AG09309 (cell line): ENCODE data around the gene EIPR1.

Source experiments
- DNase-seq: peaks from one replicate; pipeline ENCODE4 v3.0.0-alpha.2; 2010; ENCODE audit warnings: low read depth
- H3K4me3 ChIP-seq: 2 replicates; pipeline ENCODE4 v1.5.1; 2011; ENCODE audit warnings: mild to moderate bottlenecking, low read depth, low read length, moderate library complexity; ENCODE audit not compliant: control insufficient read depth
- TF ChIP-seq, protein P1 (sequence below): IDR thresholded peaks from 2 replicates; pipeline ENCODE4 v1.5.1; 2011; ENCODE audit warnings: mild to moderate bottlenecking, low read depth, low read length, inconsistent platforms; ENCODE audit not compliant: insufficient read depth, control insufficient read depth; ENCODE audit errors: missing control alignments

EIPR1 gene

DNA sequence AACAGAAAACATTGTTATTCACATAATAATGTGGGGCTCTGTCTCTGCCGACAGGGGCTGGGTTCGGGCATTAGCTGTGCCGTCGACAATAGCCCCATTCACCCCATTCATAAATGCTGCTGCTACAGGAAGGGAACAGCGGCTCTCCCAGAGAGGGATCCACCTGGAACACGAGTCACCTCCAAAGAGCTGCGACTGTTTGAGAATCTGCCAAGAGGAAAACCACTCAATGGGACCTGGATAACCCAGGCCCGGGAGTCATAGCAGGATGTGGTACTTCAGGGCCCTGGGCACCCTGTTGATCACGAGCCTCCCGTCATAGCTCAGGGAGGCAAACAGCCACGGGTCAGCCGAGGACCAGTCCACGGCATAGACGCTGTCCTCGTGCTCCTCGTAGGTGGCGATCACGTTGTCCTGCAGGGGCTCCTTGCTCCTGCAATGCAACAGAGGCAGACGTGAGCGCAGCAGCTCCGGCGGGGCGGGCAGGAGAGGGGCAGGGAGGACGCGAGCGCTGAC, 188.5 kb downstream of the EIPR1 start:
- no peak for DNase-seq
- no peak overlapping the region for H3K4me3 ChIP-seq
- TF ChIP-seq, protein P1, sequence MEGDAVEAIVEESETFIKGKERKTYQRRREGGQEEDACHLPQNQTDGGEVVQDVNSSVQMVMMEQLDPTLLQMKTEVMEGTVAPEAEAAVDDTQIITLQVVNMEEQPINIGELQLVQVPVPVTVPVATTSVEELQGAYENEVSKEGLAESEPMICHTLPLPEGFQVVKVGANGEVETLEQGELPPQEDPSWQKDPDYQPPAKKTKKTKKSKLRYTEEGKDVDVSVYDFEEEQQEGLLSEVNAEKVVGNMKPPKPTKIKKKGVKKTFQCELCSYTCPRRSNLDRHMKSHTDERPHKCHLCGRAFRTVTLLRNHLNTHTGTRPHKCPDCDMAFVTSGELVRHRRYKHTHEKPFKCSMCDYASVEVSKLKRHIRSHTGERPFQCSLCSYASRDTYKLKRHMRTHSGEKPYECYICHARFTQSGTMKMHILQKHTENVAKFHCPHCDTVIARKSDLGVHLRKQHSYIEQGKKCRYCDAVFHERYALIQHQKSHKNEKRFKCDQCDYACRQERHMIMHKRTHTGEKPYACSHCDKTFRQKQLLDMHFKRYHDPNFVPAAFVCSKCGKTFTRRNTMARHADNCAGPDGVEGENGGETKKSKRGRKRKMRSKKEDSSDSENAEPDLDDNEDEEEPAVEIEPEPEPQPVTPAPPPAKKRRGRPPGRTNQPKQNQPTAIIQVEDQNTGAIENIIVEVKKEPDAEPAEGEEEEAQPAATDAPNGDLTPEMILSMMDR, result no peak

DNA sequence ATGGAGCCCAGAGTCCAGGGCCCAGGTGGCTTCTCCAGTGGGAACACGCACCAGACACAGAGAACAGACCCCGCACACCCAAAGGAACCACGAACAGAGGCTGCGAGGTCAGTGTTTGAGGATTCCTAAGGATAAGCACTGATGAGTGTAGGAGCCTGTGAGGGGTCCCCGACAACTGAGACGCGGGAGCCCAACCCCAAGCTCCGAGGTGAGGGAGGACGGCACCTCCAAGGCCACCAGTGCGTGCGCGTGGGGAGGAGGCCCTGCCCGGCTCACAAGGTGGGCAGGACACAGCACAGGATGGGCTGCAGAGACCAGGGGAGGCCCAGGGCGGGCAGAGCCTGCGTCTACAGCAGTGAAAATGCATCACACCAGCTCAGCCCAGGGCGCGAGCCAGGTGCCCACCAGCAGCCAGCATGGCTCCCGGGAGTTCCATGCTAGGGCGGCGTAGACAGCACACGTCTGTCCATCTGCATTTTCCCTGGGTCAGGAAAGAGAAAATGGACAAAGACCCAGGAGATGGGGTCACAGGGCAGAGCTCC, 189.1 kb downstream of the EIPR1 start:
- DNase-seq, result no peak
- TF ChIP-seq, protein P1, result no peak
- no peak overlapping the region for H3K4me3 ChIP-seq

DNA sequence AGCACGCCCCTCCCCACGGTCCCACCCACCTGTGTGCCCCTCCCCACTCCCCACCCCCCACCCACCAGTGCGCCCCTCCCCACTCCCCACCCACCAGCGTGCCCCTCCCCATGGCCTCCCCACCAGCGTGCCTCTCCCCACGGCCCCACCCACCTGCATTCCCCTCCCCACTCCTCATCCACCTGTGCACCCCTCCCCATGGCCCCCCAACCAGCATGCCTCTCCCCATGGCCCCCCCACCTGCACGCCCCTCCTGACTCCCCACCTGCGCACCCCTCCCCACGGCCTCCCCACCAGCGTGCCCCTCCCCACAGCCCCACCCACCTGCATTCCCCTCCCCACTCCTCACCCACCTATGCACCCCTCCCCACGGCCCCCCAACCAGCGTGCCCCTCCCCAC, 190.2 kb downstream of the EIPR1 start:
- DNase-seq, result no peak
- TF ChIP-seq, protein P1, result no peak
- no peak overlapping the region for H3K4me3 ChIP-seq

DNA sequence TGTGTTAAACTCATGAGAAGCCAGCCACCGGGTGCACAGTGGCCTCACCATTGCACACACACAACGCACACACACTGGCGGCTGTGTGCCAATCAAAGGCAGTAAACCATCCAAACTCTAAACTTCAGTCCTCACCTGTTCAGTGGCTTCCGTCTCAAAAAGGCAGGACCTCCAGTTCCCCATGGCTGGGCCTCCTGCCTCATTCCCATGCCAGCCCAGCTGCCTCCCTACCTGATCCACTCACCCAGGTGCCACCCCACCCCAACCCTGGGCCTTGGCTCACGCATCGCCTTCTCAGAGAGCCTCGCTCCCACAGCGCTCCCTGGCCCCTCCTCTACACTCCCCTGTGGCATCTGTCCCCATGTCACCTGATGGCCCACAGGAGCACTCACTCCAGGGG, 190.9 kb downstream of the EIPR1 start:
- TF ChIP-seq, protein P1, result no peak
- DNase-seq, result no peak
- H3K4me3 ChIP-seq, result no peak overlapping the region

DNA sequence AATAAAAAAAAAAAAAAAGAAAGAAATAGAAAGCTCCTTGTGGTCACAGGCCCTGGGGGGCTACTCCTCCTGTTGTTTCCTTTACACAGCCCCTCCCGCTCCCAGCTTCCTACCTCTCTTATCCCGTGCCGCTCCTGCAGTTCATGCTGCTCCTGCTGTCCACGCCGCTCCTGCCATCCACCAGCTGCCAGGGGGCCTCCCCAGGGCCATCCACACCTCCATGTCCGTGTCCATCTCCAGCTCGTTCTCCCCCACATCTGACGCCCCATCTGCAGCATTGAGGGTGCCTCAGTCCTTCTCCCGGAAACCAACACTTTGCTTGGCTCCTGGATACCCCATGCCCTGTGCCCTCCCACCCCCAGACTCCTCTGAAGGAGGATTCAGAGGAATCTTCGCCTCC, 191.7 kb downstream of the EIPR1 start:
- TF ChIP-seq, protein P1, result no peak
- no peak for DNase-seq
- H3K4me3 ChIP-seq, result no peak overlapping the region

DNA sequence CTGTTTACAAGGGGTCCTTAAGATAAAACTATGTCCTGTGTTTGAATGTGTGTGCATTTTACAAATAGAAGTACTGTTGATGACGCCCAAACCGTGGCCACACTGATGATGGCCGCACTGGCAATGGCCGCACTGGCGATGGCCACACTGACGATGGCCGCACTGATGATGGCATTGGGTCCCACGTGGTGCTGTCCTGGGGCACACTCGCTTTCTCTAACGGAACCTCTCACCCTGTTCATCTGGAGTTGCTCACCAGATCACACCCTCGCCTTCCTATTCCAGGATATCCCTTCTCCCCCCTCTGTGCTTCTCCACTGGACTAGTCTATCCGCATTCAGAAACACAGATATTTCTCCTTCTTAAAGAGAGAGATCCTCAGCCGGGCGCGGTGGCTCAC, 192.4 kb downstream of the EIPR1 start:
- DNase-seq, result no peak
- TF ChIP-seq, protein P1, result no peak
- H3K4me3 ChIP-seq, result no peak overlapping the region
